Prostate gland (tissue), 2 donors: Measurements from ENCODE around the gene GRAMD4. TPM values are rescaled to one million over a fixed set of nuclear protein-coding genes. Genes with fewer than 3 reads are reported as not detected.

Experiments
- DNase-seq: peaks from one replicate; pipeline ENCODE4 v3.0.0-alpha.2; 2019; ENCODE audit warnings: low spot score
- H3K27ac ChIP-seq, 2 donors: fragments of 200-600 bp; sonication (generic); 2 replicates each; pipeline ENCODE4 v1.5.1; 2017 to 2019
- H3K27me3 ChIP-seq: fragments of 200-600 bp; sonication (generic); replicated peaks from 2 replicates; pipeline ENCODE4 v1.5.1; 2019; ENCODE audit not compliant: insufficient read depth
- H3K36me3 ChIP-seq, 2 donors: fragments of 200-600 bp; sonication (generic); 1 replicate in 1 of 2; 2 replicates in 1 of 2; pipeline versions ENCODE4 v1.5.1 to v1.8.1; 2017 to 2019
- H3K4me1 ChIP-seq: fragments of 200-600 bp; sonication (generic); replicated peaks from 2 replicates; pipeline ENCODE4 v1.5.1; 2019
- H3K4me3 ChIP-seq, 2 donors: fragments of 200-600 bp; sonication (generic); 2 replicates each; pipeline ENCODE4 v1.5.1; 2017 to 2019
- H3K9me3 ChIP-seq: fragments of 200-600 bp; sonication (generic); 2 replicates; pipeline ENCODE4 v1.5.1; 2017
- POLR2A ChIP-seq: fragments of 450-650 bp; IDR thresholded peaks from one replicate; pipeline ENCODE4 v1.6.1; 2016; ENCODE audit warnings: antibody characterized with exemption, mild to moderate bottlenecking
- POLR2AphosphoS5 ChIP-seq: sonication (generic); formaldehyde crosslinking; IDR thresholded peaks from one replicate; pipeline ENCODE4 v1.6.1; 2017; ENCODE audit warnings: antibody characterized with exemption
- WGBS: methylation state at CpG from one replicate; pipeline ENCODE4 v1.1.5; 2018; 5-methylcytosine and 5-hydroxymethylcytosine counted together
- intact Hi-C: fragments of 100-400 bp; cut with DNase I; formaldehyde crosslinking; loops from one replicate; pipeline ENCODE4 v1.14.2; 2022
- total RNA-seq, 2 donors: library from RNA; depleted of rRNA; stranded (reverse); fragments of >200 nt; gene quantifications; one replicate each; pipeline ENCODE4 v1.1.0, GENCODE V29; 2016
- TF ChIP-seq, protein P1 (sequence below), 4 experiments: fragments of 200-600 bp in 2 of 4; fragments of 450-650 bp in 2 of 4; sonication (generic) in 2 of 4; IDR thresholded peaks; 1 replicate in 3 of 4; 2 replicates in 1 of 4; pipeline ENCODE4 v1.5.1; 2016 to 2019; ENCODE audit warnings: antibody characterized with exemption in 4 of 4, mild to moderate bottlenecking in 2 of 4, moderate library complexity in 2 of 4

The GRAMD4 gene
- total RNA-seq, 2 donors from 2014 or later: 12.1 to 20.2 TPM

GRCh38 chr22:46677323-46678002, 57.3 kb downstream of the GRAMD4 start:
- TF ChIP-seq, protein P1, sequence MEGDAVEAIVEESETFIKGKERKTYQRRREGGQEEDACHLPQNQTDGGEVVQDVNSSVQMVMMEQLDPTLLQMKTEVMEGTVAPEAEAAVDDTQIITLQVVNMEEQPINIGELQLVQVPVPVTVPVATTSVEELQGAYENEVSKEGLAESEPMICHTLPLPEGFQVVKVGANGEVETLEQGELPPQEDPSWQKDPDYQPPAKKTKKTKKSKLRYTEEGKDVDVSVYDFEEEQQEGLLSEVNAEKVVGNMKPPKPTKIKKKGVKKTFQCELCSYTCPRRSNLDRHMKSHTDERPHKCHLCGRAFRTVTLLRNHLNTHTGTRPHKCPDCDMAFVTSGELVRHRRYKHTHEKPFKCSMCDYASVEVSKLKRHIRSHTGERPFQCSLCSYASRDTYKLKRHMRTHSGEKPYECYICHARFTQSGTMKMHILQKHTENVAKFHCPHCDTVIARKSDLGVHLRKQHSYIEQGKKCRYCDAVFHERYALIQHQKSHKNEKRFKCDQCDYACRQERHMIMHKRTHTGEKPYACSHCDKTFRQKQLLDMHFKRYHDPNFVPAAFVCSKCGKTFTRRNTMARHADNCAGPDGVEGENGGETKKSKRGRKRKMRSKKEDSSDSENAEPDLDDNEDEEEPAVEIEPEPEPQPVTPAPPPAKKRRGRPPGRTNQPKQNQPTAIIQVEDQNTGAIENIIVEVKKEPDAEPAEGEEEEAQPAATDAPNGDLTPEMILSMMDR (IDR thresholded peaks at IDR 0.05): no peak
- no peak for TF ChIP-seq POLR2AphosphoS5
- TF ChIP-seq POLR2A: no peak
- intact Hi-C loops: no loop called here
- no peak overlapping the region for H3K27ac ChIP-seq
- no peak for DNase-seq
- H3K36me3 ChIP-seq: no peaks in the 10 kb centered on the region
- no peaks in the 10 kb centered on the region for H3K4me1 ChIP-seq
- no peaks in the 10 kb centered on the region for H3K27me3 ChIP-seq
- no peaks in the 10 kb centered on the region for H3K9me3 ChIP-seq
- WGBS: 83% methylated on average over 27 of the region's 28 CpGs
- H3K4me3 ChIP-seq: no peak overlapping the region

DNA sequence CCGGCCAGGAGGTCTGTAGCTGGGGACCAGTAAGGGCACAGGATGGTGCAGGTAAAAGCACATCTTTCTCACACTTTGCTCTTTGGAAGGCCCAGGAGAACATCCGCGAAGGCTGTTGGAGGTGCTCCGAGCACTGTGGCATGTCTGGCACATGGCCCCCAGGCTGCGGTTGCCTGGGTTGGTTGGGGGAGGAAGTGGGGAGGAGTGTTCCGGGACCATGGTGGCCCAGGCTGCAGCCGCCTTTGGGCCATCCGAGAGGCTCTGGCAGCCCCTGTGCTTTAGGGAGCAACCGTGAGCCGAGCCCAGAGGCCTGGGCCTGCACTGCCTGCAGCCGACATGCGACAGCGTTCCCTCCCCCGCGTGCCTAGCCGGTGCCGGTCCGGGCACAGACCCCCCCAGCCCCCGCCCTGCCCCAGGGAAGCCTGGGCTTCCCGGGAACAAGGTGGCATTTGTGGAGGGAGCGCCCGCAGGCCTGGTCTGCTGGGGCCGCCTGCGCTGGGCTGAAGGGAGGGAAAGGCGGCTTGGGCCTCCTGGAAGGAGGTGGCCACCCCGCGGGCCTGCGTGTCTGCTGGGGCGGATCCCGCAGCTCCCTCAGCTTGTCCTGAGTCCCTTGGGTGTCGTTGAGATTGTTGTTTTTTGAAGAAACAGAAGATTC, 57.9 kb downstream of the GRAMD4 start:
- TF ChIP-seq, protein P1 (IDR thresholded peaks at IDR 0.05): no peak
- no peak for TF ChIP-seq POLR2AphosphoS5
- no peak for TF ChIP-seq POLR2A
- Histone ChIP-seq H3K4me3 (no peak overlapping the region), H3K27me3 (no peaks in the 10 kb centered on the region), H3K4me1 (no peaks in the 10 kb centered on the region), H3K9me3 (no peaks in the 10 kb centered on the region), H3K27ac (no peak overlapping the region), H3K36me3 (no peaks in the 10 kb centered on the region)
- WGBS: 85% methylated on average over 18 of the region's 31 CpGs
- intact Hi-C loops: no loop called here
- DNase-seq: no peak

DNA sequence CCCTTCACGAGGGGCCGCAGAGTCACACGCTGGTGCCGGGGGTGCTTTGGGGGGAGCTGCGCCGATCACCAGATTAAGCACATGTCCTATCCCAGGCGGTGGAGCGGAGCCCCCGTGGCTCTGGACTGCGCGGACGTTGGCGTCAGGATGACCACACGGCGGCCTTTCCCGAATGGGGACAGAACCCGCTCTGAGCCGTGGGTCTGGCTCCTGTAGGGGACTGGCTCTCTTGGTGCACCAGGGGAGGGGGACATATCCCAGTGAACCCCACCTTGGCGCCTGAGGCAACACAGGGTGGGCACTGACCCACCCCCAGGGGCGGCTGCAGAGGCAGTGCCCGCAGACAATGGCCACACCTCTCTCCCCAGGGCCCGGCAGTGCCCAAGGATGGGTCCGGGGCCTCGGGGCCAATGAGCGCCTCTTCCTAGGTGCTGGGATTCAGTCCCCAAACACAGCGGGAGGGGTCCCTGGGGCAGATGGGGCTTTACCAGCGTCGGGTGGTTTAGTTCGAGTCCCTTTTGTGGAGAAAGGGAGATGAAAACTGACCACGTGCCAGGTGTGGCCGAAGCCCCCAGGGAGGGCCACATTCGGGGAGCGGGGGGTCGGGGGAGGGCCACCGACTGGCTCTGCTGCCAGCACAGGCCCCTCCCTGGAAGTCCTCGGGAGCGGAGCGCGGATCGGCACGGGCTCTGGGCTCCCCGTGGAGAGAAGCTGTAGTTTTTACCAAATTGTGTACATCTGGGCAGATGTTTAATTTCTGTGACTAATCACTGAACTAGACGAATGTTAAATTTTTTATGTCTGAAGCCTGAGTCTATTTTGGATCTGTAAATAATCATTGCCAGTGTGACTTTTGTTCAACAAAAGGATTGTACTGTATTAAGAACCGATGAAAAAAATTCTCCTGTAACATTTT, 58.9 kb downstream of the GRAMD4 start:
- intact Hi-C loops: no loop called here
- 82% methylated on average over 36 of the region's 44 CpGs for WGBS
- no peak overlapping the region for H3K27ac ChIP-seq

GRCh38 chr22:46679706-46680269, 59.6 kb downstream of the GRAMD4 start:
- WGBS: 77% methylated on average over 16 of the region's 16 CpGs
- Histone ChIP-seq H3K9me3 (no peaks in the 10 kb centered on the region), H3K4me3 (no peak overlapping the region), H3K27me3 (no peaks in the 10 kb centered on the region), H3K36me3 (no peaks in the 10 kb centered on the region), H3K27ac (no peak overlapping the region), H3K4me1 (no peaks in the 10 kb centered on the region)
- DNase-seq: no peak
- intact Hi-C loops: no loop called here
- TF ChIP-seq POLR2A (no peak), POLR2AphosphoS5 (no peak)

More for the DNA sequence above, 58.9 kb downstream of the GRAMD4 start:
- no peaks in the 10 kb centered on the region for H3K4me1 ChIP-seq
- no peaks in the 10 kb centered on the region for H3K9me3 ChIP-seq
- TF ChIP-seq POLR2AphosphoS5 (no peak), POLR2A (no peak)
- TF ChIP-seq, protein P1 (IDR thresholded peaks at IDR 0.05): no peak
- H3K4me3 ChIP-seq: no peak overlapping the region
- no peaks in the 10 kb centered on the region for H3K36me3 ChIP-seq
- no peaks in the 10 kb centered on the region for H3K27me3 ChIP-seq
- DNase-seq: no peak

- WGBS: 81% methylated on average over 7 of the region's 7 CpGs
- Histone ChIP-seq H3K4me1 (no peaks in the 10 kb centered on the region), H3K27ac (no peak overlapping the region), H3K27me3 (no peaks in the 10 kb centered on the region), H3K9me3 (no peaks in the 10 kb centered on the region), H3K4me3 (no peak overlapping the region), H3K36me3 (no peaks in the 10 kb centered on the region)
- DNase-seq: no peak
- TF ChIP-seq, protein P1 (IDR thresholded peaks at IDR 0.05): no peak
- TF ChIP-seq POLR2A: no peak
- TF ChIP-seq POLR2AphosphoS5: no peak
- intact Hi-C loops: no loop called here
Observed at GRCh38 chr22:46681010-46681409, 60.8 kb downstream of the GRAMD4 start.
